GM21423 (cell line): Measurements from ENCODE around the gene MLLT10.

Source experiments
- ATAC-seq: cut with Tn5 transposase; IDR thresholded peaks from one replicate; pipeline ENCODE4 v1.9.1; 2021; ENCODE audit warnings: mild to moderate bottlenecking, moderate library complexity; ENCODE audit not compliant: unreplicated experiment

The MLLT10 gene

DNA sequence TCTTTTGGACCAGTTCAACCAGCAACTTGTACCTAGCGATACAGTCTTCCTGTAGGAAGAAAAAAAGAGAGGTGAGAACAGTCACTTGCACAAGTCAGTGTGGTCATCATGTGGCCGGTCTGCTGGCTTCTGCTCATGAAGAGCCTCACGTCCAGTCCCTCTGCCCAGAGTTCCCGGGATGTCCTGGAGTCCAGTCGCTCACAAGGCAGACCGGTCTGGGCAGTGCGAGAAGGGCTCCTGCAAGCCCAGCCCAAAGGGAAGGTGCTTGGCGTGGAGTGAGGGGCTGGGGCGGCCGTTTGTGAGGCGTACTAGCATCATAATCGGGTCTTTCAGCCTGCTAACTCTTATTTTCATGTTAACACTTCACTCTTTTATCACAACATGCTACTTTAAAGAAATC lies 222.7 kb downstream of the MLLT10 start:
- no peak for ATAC-seq

GRCh38 chr10:21757185-21757901 lies 223.3 kb downstream of the MLLT10 start:
- ATAC-seq = no peak

GRCh38 chr10:21758239-21758638 lies 224.2 kb downstream of the MLLT10 start:
- ATAC-seq = no peak

- ATAC-seq = no peak
Observed at GRCh38 chr10:21758696-21759095, 224.7 kb downstream of the MLLT10 start.

DNA sequence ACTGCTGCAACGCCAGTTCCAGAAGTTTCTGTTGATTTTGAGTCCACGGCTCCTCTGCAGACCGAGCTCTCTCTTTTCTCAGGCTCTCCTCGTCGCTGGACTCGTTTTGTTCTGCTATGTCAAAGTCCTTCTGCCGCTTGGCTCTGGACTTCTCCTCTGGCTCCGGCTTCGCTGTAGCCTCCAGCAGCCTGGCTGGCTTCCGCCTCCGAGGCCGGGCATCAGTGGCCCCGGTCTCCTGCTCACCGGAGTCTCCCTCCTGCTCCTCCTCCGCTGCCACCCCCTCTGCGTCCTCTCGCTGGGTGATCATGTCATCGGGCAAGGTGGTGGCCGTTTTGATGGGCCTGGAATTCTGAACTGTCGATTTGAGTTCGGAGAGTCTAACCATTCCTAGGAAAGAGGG lies 225.2 kb downstream of the MLLT10 start:
- ATAC-seq = no peak

DNA sequence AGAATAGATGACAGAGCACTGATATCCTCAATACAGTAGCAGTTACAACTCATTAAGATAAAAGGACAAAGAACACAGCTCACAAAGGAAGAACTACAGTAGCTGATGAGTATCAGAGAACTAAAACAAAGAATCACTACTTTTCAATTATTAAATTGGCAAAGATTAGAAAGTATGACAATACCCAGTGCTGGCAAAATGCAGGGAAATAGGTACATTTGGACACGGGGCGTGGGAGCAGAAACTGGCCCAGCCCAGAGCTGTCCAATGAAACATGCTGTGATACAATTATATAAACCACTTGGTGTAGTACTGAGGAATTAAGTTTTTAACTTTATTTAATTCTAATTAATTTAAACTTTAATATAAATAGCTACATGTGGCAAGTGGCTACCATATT lies 226.3 kb downstream of the MLLT10 start:
- ATAC-seq = no peak

GRCh38 chr10:21764466-21765189 lies 230.6 kb downstream of the MLLT10 start:
- no peak for ATAC-seq

DNA sequence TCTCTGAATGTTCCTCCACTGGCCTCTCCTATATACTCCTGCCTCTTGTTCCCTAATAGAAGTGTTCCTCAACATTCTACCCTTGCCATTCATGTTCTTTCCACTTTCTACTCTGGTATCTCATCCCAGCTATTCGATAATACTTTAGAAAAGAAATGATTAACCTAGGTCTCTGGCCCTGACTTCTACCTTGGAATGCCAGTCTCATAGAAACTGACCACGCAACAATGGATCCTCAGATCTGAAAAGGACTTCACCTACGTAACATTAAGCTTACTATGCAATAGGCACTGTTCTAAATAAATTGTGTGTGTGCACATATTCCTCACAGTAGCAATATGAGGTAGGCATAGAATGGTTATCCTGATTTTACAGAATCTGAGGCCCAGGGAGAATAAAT lies 235.0 kb downstream of the MLLT10 start:
- no peak for ATAC-seq

- no peak for ATAC-seq
Observed at GRCh38 chr10:21771219-21771618, 237.2 kb downstream of the MLLT10 start.

- no peak for ATAC-seq
Observed at GRCh38 chr10:21776883-21777282, 242.9 kb downstream of the MLLT10 start.

GRCh38 chr10:21791276-21791675 lies 257.2 kb downstream of the MLLT10 start:
- no peak for ATAC-seq
